ENCODE data around the gene HTT. TPM values are rescaled to one million over a fixed set of nuclear protein-coding genes. Genes with fewer than 3 reads are reported as not detected.

HTT gene
- total and polyA plus RNA-seq, 2 of the 13 experiments (the other 11 are each of a cell fraction or from before 2014, with no cell fraction given), result 17.5 to 19.5 TPM

GRCh38 chr4:3292571-3293400 lies 218.3 kb downstream of the HTT start, which contains the start of gene RGS12 (continued):
- no peak for TF ChIP-seq ZNF142 (CRISPR knock-in tag; IDR thresholded peaks at IDR 0.05)
- TF ChIP-seq KLF15 (CRISPR knock-in tag; IDR thresholded peaks at IDR 0.05; ENCODE audit: borderline replicate concordance), result no peak
- TF ChIP-seq JUND (CRISPR knock-in tag; IDR thresholded peaks at IDR 0.05), result no peak
- no peak for TF ChIP-seq HMGA1 (CRISPR knock-in tag; conservative IDR thresholded peaks at IDR 0.05)
- no peak for TF ChIP-seq EED (CRISPR knock-in tag; IDR thresholded peaks at IDR 0.05)
- no peak for TF ChIP-seq ZNF550 (CRISPR knock-in tag; IDR thresholded peaks at IDR 0.05; ENCODE audit: borderline replicate concordance)
- no peak for TF ChIP-seq ZNF253 (CRISPR knock-in tag; IDR thresholded peaks at IDR 0.05; ENCODE audit: borderline replicate concordance)
- no peak for TF ChIP-seq CBX2 (IDR thresholded peaks at IDR 0.05; ENCODE audit: low read depth, low read length)
- TF ChIP-seq CBX2 (CRISPR knock-in tag; IDR thresholded peaks at IDR 0.05; ENCODE audit: low read depth), result no peak
- no peak for TF ChIP-seq SNAPC2 (CRISPR knock-in tag; IDR thresholded peaks at IDR 0.05)
- TF ChIP-seq ELK4 (CRISPR knock-in tag; IDR thresholded peaks at IDR 0.05; ENCODE audit: borderline replicate concordance), result no peak
- no peak for TF ChIP-seq JDP2 (CRISPR knock-in tag; IDR thresholded peaks at IDR 0.05; ENCODE audit: borderline replicate concordance)
- no peak for TF ChIP-seq NFRKB (IDR thresholded peaks at IDR 0.05)
- TF ChIP-seq DPF2 (CRISPR knock-in tag; IDR thresholded peaks at IDR 0.05; ENCODE audit: borderline replicate concordance, low read depth), result no peak
- TF ChIP-seq YEATS2 (CRISPR knock-in tag; IDR thresholded peaks at IDR 0.05; ENCODE audit: borderline replicate concordance), result no peak
- TF ChIP-seq TFE3 (CRISPR knock-in tag; IDR thresholded peaks at IDR 0.05), result no peak
- TF ChIP-seq ZNF558 (CRISPR knock-in tag; IDR thresholded peaks at IDR 0.05; ENCODE audit: borderline replicate concordance), result no peak
- peak; percentile 31; the same call in 1 of the 2 replicates for TF ChIP-seq ZMYM3 (CRISPR knock-in tag; IDR thresholded peaks at IDR 0.05)
- TF ChIP-seq ZNF850 (CRISPR knock-in tag; conservative IDR thresholded peaks at IDR 0.05), result no peak
- TF ChIP-seq HDAC2 (CRISPR knock-in tag; IDR thresholded peaks at IDR 0.05), result no peak
- TF ChIP-seq MZF1 (CRISPR knock-in tag; IDR thresholded peaks at IDR 0.05; ENCODE audit: borderline replicate concordance), result no peak
- TF ChIP-seq MEIS2 (CRISPR knock-in tag; IDR thresholded peaks at IDR 0.05), result peak; percentile 32; the same call in 1 of the 2 replicates
- TF ChIP-seq ZNF33B (CRISPR knock-in tag; IDR thresholded peaks at IDR 0.05), result no peak

Measured in HepG2 (cell line).